Activated CD4-positive, CD25-positive, alpha-beta regulatory T cell treated with anti-CD3 and anti-CD28 coated beads, Interleukin-2, amount 50 U/mL, for 24 hours (primary cell): ENCODE data around the gene B3GALT5.

Experiments used
- ATAC-seq, 2 donors: fragments of 150-1000 bp; cut with Tn5 transposase; one replicate each; pipeline ENCODE4 v1.10.0; 2021; ENCODE audit warnings: mild to moderate bottlenecking in 1 of 2, moderate library complexity in 1 of 2

Gene B3GALT5

DNA sequence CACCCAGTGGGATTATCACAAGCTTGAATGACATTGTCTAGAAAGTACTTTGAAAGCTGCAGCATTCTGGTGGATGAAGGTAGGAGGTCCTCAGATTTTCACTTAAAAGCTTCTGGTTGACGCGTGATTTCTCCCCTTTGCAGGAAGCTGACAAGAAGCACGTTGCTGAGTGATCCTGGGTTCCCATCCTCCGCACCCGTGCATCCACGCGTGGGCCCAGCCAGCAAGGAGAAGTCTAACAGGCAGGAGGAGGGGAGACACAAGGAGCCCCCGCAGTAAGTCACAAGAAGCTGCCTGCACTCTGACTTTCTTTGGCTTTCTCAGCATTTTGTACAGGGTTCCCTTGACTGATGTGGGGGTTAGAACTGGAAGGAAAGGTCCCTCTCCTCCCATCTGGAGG, 7.8 kb upstream of the B3GALT5 start:
- ATAC-seq, result no peak

DNA sequence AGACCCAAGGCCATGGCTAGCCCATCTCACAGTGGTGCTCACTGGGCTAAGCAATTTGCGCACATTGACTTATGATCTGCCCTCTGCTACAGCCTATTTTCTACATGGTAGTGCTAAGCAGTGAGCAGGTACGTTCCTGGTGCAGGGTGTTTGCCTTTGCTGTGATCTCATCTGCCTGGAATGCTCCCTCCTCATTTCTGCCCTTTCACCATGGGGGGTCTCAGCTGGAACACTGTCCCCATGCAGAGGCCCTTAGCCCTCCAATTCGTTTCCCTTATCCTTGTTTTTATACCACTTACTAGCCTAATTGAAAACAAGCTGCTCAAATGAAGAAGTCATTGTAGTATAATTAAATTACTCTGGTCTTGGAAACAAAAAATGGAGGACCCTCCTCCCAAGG, 2.0 kb upstream of the B3GALT5 start:
- ATAC-seq, result no peak

DNA sequence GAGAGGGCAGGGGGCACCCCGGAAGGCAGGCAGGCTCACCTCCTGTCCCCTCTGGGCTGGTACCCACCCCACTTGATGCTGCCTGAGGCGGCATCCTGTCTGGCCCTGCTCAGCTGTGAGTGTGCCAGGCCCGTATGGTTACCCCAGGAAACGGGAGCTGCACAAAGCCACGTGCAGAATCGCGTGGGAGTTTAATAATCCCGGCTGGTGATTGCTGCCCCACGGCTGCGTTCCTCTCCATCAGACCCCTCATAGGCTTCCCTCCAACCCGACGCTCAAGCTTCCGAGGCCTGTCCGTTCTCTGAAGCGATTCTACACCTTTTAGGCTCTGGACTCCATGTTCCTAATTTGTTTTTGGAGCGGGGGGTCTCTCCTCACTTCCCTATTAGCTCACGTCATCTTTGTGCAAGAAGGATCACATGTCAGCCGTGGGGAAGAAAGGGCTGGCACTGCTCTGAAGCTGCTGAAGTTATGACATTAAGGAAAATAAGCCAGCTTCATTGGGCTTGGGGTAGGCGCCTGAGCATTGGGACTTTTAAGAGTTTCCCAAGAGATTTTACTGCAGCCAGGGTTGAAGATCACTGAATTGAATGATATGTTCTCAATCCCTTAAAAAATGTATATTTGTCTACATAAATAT, 1.1 kb upstream of the B3GALT5 start:
- no peak for ATAC-seq

DNA sequence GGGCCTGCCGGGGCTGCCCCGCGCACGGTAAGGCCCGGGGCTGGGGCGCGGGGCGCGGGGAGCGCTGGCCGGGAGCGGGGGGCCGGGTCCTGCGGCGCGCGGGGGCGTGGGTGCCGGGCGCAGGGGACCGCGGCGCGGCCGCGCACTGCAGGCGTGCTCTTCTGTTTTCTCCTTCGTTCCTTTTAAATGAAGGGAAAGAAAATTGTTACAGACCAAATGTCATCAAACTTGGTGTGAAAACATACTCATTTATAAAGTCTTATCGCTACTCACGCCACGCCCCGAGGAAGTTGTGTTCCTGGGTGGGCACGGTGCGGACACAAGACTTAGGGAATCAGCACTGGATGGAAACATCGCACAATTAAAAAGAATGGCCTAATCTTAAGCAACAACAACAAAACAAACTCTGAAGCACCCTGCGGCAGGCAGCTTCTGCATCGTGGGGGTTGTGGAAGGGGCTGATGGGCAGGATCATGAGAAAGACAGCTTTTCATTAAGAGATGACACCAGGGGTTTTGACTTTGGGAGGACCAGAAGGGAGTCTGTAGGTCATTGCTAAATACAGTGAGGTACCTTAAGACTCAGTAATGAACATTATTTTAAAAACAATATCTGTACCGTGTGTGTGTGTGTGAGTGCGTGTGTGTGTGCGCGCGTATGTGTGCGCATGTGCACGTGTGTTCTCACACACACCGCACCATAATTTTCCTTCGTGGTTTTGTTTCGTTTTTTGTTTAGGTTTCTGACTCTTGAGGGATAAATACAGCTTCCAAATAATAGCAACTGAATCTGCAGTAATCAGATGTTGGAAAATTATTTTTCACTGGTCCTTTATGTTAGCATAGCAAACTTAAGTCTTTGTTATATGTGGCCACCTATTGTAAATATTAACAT, 548 bp downstream of the B3GALT5 start:
- no peak for ATAC-seq

DNA sequence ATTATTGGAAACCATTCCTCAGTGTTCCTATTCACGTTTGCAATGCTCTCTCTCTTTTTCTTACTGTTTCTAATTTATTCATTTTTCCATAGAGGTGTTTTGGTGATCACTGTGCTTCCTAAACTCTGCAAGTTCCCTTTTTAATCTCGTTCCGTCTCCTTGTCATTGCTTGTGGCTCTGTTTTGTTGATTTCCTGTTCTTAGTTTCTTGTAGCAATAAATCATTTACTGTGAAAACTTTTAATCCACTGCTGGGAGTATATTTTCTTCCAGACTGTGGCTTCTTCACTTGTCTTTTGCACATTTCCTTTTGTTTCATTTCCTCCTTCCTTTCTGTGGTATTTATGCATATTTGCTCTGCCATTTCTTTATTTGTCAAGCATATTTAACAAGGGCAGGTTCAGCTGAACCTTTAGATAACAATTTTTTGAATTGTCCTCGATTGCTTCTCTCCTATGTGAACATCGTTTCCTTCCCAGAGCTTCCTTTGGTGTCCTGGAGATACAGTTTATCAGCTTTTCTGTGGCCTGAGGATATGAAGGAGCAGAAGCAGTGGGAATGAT, 3.6 kb downstream of the B3GALT5 start:
- no peak for ATAC-seq

DNA sequence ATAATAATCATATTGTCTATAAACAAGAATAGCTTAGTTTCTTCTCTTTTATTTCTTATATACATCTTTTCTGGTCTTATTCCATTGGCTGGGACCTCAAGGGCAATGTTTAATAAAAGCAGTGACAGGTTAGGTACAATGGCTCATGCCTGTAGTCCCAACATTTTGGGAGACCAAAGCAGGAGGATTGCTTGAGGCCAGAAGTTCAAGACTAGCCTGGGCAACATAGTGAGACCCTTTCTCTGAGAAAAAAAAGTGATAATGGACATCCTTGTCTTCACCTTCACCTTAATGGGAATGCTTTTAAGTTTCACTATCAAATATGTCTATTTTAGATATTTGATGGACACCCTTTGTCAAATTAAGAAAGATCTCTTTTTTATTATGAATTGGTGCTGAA, 8.1 kb downstream of the B3GALT5 start:
- ATAC-seq, result no peak

DNA sequence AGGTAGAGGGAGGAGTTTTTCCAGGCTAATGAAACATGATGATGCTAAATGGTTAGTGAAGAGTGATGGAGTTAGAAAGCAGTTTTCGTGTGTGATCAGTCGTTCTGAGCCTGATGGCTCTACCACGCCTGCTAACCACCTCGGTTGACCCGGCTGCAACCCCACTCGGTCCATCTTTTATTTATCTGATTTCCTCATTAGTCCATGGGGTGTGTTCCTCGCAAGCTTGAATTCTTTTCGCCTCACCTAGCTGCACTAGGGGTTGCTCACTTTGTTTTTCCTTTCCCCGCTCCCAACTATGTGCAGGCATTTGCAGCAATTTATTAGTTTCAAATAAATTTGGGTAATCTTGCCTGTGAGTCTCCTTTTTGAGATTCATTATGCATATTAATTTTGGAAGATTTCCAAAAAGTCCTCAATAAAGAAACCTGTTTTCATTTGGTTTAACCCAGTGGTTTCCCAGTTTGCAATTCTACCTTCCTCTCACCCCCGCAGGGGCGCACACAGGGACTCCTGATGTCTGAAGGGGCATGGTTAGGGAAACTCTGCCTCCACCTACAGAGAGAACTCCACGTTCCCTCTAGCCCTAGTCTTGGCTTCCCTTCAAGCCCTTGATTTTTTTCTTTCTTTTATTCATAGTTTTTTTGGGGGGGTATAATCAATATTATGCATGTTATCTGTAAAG, 12.6 kb downstream of the B3GALT5 start:
- no peak for ATAC-seq

DNA sequence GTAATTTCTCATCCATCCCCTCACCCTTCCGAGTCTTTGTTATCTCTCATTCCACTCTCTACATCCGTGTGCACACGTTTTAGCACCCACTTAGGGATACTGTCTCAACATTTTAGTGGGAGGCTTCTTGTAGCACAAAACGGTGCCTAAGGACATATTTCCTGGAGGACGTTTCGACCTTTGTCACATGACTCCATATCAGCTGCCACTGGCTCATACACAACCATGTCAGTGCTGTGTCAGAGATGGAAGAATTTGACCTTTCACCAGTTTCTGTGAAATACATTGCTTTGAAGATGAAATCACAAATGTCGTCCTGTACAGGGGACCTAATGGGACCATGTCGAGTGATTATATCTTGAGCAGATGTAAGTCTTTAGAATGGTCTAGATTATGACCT, 15.6 kb downstream of the B3GALT5 start:
- no peak for ATAC-seq

DNA sequence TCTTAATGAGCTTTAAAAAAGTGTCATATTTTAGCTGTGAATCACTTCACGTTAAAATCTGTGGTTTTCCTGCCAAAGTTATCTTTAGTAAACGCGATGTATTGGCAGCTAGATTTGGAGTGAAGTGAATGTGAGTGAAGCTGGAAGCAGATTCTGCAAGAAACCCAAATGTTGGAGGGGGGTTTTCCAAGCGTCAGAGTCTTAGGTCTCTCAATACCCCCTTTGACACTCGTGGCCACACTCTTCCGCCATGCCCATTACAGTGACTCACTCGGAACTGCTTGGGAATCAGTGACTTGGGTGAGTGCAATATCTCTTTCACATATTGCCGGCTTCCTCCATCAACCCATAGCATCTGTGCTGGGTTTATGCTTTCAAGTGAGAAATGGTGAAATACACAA, 17.5 kb downstream of the B3GALT5 start:
- no peak for ATAC-seq

DNA sequence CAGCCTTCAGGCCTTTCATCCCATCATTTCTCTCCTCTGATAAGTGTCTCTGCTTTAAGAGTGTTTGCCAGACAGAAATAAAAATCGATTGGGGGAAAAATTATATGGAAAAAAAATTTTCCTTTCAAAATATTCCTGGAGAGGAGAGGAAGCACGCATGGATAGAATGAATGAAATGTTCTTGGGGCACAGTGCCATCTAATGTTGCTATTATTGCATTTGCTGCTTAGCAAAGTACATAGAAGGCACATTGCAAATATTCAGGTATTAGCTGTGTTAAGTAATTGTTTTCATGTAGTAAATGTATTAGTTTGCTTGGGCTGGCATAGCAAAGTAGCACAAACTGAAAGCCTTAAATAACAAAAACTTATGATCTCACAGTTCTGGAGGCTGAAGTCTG, 18.1 kb downstream of the B3GALT5 start:
- no peak for ATAC-seq

DNA sequence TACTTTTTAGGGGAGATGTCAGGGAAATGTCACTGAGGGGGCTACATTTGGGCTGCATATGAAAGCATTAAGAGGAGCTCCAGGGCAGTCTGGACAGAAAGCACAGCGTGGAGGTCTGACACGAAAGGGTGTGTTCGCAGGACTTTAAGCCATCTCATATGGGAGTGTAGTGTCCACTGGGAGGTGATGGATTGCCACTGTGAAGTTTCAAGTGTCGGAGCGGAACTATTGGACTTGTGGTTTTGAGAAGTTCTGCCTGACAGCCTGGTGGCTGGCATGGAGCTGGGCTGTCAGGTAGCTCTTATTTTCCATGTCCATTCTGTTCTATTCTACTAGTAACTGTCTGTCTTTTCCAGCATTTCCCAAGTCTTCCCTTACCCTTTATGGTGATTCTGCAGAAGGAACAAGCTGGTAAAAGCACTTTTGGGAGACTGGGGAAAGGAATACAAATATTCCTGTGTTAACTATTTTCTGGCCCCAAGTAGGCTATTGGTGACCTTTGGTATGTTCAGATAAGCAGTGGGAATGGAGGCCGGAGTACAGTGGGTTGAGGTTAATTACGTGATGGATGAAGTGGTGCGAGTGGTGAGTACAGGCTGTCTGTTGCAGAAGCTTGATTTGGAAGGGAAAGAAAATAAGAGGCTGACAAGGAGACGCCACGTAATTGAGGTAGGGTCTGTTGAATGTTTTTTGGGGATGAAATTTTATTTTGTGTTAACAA, 19.3 kb downstream of the B3GALT5 start:
- no peak for ATAC-seq

DNA sequence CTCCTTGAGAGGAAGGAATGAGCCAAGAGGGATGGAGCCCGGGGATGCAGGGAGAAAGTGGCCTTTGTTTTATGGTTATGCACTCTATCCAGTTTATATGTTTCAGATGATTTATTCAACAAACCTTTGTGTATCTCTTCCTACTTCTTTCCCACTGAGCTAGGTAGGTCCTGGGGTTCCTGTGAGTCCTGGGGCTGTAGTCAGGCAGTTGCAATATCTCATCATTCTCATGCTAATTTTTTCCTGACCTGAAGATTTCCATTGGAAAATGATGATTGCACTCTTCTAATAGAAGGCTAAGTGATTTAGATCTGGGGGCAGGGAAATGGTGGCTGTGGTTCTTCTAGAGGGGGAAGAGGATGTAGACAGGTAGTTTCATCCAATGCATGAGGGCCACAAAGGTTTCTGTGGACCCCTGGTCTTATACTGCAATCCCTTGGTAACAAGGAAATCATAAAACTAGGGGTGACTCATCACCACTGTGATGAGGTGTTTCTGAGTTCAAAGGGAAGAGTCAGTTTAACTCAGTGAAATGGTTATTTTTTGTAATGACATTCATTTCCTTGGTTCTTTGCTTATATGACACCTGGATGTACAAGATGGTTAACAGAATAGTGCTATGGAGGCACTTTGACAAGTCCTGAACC, 20.2 kb downstream of the B3GALT5 start:
- no peak for ATAC-seq

DNA sequence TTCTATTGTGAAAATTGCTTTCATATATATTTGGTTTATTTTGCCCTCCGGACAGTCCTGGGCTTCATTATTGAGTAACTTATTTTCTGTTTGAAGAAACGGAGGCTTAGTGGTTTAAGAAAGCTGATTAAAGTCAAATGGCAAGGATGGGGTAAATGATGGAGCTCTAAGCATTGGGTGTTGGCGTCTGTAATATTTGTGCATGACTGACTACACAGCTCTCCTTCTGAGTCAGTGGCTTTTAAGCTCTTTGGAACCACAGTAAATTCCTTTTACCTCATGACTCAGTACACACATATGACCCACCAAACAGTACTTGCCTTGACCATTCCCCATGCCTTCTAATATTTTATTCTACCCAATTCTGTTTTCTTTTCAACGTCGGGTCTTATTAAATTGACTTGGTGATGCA, 21.0 kb downstream of the B3GALT5 start:
- ATAC-seq, result no peak

DNA sequence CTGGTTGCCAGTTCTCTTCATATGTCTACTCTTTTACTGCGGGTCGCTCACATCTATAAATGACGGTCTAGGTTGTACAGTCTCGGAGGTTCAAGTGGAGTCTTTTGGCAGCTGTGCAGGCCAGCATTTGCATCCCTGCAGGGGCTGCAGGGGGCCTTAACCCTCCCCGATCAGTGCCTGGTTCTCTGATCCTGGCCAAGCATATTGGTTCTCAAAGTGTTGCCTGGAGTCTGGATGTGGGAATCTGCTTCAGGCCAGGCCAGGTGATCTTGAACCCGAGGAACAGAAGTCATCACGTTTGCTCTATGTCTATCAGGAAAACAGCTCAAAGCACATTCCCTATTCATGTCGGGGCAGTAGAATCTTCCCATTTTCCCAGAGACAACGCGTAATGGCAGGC, 21.8 kb downstream of the B3GALT5 start:
- ATAC-seq, result no peak

DNA sequence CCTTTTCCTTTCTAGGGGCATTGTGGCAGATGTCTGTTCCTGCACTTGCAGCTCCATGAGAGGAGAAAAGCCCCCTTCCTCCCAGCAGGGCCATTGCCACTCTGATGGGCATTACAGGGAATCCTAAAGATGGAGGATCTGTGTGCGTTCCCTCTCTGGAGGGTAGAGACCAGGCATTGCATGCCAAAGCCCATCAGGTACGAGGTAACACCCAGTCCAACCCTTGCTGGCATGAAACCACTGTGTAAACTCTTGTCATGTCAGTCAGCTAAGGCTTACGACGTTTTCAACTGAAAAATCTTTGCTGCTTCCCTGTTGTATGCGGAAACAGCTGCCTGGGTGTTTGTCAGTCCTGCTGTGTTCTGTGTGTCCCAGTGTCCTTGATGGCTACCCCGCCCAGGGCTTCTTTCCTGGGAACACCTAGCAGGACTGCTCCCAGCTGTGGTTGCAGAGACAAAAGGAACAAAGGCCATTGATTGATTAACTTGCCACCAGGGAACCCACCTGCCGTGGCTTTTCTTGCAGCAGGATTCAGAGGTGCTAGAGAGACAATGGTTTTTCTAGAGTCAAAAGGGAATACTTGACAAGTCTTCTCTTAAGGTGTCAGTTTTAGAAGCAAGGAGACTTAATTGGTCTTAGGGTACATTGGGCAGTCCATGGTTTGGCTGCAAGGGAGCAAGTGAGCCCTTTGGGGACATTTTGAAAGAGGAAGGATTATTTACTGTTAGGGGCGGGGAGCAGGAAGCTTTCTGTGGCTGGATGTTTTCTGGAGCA, 24.6 kb downstream of the B3GALT5 start:
- no peak for ATAC-seq

DNA sequence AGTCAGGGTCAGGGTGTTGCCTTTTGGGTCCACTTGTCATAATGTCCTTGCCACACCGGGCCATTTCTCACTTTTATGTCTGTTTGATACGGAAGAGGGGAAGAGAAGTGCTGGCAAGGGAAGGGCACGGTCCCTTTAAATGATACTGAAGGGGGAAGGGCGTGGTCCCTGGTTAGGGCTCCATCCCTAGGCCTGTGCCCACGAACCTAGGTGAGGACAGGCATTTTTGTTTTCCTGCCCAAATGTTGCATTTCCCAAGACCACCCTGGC, 25.2 kb downstream of the B3GALT5 start:
- ATAC-seq, result no peak

DNA sequence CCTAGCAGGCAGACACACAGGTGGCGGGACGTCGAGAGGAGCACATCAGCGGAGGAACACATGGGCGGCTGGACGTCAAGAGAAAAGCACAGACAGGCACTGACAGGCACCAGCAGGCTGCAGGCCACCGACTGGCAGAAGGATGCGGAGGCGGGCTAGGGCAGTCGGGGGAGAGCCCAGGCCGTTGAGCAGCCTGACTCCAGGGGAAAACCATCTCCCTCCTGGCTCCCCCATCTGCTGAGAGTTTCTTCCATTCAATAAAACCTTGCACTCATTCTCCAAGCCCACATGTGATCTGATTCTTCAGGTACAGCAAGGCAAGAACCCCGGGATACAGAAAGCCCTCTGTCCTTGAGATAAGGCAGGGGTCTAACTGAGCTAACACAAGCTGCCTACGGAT, 25.5 kb downstream of the B3GALT5 start:
- no peak for ATAC-seq

DNA sequence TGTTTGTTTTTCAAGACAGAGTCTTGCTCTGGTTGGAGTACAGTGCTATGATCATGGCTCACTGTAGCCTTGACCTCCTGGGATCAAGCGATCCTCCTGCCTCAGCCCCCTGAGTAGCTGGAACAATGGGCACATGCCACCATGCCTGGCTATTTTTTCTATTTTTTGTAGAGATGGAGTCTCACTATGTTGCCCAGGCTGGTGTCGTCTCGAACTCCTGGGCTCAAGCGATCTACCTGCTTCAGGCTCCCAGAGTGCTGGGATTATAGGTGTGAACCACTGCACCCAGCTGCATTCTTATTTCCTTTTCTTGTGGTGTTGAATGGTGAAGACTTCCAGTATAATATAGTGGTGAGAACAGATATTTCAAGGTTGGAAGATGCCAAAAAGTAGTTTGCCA, 28.0 kb downstream of the B3GALT5 start:
- ATAC-seq, result no peak

DNA sequence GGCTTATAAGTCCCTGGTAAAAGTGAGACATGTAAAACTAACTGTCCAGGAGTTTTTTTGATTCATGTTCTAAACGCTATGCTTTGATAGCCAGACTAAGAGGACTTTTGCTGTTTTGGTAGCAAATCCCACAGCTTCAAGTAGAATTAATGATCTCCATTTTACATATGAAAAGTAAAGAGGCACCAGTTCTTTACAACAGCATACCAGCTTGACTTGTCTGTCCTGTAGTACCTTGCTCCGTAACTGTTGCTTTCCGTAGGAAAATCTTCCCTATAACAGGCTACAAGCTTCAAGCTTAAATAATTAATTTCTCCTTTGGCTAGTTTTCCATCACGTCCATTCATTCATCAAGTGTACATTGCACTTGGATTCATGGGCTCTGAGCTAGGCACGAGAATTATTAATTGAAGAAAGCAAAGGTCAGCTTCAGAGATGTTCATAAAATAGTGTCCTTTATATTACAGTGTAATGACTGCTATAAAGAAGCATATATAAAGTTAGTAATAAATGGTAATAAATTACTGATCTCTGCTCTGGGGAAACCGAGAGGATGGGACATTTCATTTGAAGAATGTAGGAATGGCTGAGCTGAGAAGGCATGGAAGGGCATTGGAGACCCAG, 29.2 kb downstream of the B3GALT5 start:
- no peak for ATAC-seq

DNA sequence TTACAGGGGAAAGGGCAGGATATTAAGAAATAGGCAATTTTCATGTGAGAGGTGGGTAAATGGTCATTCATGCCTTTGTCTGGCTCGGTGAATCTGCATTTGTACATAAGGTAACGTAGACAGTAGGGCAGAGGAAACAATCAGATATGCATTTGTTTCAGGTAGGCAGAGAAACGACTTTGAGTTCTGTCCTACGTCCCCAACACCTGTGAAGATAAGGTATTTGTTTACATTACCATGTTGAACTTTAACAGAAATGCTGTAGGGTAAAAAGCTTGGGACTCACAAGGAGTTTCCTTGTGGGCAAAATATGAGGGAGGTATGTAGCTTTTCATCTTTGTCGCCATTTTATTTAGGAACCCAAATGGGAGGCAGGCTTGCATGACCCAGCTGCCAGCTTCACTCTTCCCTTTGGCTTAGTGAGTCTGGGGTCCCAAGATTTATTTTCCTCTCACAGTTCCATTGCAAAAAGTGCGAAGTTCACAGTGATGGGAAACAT, 31.4 kb downstream of the B3GALT5 start:
- ATAC-seq, result no peak

DNA sequence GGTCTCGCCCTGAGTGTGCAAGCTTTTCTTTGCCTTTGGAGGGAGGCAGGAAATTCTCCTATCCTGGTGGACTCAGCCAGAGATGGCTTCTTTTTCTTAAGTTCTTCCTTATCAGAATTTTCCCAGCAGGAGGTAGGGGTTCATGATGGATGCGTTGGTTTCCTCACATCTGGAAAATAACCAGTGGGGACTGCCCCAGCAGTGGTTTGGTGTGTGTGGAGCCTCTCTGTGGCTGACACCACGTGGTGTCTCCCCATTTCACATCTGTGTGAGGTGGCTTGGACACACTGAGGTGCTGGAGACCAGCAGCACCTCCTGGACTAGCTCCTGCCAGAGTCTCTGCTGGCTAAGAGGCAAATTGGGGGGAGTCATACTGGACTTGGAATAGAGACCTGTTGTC, 32.6 kb downstream of the B3GALT5 start:
- no peak for ATAC-seq
